VCaP (cell line): Measurements from ENCODE around the gene ADGRB2.

Experiments
- H3K27ac ChIP-seq: fragments of 450-650 bp; 2 replicates; pipeline ENCODE4 v1.5.1; 2017
- TF ChIP-seq, protein P1 (sequence below): fragments of 450-650 bp; conservative IDR thresholded peaks from 2 replicates; pipeline ENCODE4 v1.5.1; 2017; ENCODE audit warnings: mild to moderate bottlenecking, moderate library complexity

Gene ADGRB2

DNA sequence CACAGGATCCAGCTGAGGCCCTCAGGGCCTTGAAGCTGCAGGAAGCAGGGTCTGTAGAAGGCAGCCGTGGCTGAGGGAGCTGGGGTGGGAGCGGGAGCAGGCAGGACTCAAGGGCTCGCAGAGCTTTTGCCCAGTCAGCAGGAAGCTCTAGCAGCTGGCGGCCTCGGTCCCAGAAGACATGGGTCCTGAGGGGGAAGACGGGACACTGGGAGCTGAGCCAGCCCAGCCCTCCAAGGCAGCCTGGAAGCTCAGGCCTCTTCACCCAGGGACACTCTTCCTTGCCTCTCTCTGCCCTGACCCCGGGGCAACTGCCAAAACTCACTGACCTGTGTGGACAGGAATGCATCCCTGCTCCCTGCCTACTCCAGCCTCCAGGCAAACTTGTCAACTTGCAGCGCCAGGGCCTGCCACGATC, 8.9 kb downstream of the ADGRB2 start:
- TF ChIP-seq, protein P1, sequence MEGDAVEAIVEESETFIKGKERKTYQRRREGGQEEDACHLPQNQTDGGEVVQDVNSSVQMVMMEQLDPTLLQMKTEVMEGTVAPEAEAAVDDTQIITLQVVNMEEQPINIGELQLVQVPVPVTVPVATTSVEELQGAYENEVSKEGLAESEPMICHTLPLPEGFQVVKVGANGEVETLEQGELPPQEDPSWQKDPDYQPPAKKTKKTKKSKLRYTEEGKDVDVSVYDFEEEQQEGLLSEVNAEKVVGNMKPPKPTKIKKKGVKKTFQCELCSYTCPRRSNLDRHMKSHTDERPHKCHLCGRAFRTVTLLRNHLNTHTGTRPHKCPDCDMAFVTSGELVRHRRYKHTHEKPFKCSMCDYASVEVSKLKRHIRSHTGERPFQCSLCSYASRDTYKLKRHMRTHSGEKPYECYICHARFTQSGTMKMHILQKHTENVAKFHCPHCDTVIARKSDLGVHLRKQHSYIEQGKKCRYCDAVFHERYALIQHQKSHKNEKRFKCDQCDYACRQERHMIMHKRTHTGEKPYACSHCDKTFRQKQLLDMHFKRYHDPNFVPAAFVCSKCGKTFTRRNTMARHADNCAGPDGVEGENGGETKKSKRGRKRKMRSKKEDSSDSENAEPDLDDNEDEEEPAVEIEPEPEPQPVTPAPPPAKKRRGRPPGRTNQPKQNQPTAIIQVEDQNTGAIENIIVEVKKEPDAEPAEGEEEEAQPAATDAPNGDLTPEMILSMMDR = no peak

DNA sequence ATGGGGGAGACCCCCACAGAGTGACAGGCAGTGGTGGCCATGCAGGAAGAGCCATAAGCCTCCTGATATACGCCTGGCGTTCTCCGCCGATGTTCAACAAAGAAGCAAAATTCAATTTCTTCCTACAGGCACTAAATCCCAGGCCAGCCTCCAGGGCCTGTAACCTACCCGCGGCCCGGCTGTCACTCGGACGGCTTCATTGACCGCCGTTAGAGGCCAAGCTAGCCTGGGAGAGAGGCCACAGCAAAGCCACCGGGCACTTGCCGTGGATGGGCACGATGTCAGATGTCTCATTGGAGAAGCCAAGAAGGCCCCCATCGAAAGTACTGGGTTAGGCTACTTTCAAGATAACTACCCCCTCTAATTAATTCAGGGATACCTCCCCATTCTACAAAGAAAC, 9.7 kb downstream of the ADGRB2 start:
- TF ChIP-seq, protein P1 = no peak
- no peak overlapping the region for H3K27ac ChIP-seq

More for the DNA sequence above, 8.9 kb downstream of the ADGRB2 start:
- H3K27ac ChIP-seq = no peak overlapping the region

DNA sequence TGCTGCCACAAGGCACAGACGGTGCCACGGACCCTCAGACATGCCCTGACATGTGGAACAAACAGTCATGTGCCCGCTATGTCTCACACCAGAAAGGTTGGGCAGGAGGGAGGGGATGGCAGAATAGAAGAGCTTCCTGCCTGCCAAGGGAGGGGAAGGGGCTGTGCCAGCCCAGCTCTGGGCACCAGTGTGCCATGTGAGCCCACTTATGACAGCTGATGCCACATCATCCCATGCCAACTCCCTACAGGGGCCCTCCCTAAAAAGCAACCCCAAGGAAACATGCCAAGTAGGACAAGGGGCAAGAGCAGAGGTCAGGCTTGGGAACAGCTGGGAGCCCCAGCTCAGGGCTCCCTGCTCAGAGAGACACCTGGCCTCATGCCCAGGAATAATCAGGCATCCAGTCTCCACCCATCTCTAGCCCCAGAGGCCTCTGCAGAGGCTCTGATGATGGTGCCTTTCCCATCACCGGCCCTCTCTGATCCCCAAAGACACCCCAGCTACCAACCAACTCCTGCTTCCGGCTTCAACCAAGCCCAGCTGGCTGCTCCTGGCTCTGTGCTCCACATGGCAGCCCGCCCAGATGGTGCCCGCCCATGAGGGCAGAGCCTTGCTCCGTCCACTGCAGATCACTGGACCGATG, 10.3 kb downstream of the ADGRB2 start:
- TF ChIP-seq, protein P1 = no peak

DNA sequence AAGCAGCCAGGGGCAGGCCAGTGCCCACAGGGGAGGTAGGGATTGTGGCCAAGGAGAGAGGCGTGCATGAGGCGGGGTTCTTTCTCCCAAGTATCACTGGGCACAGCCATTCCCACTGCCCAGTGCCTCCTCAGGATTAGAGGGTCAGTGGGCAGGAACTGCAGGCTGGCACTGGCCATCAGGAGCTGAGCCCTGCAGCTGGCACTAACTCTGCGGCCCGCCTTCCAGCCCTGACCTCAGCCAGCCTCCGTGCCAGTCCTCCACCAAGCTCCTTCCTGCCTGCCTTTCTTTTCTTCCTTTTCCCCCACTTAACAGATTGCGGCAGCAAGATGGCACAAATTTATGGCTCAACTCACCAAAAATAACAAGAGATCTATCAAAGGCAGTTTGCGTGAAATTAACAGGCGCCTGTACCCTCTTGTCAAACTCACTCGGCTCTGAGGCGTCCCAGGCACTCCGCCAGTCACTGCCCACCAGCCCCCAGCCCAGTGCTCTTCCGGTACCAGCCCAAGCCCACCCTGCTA, 11.1 kb downstream of the ADGRB2 start:
- TF ChIP-seq, protein P1 = no peak
- H3K27ac ChIP-seq = no peak overlapping the region

More for the DNA sequence above, 10.3 kb downstream of the ADGRB2 start:
- no peak overlapping the region for H3K27ac ChIP-seq

DNA sequence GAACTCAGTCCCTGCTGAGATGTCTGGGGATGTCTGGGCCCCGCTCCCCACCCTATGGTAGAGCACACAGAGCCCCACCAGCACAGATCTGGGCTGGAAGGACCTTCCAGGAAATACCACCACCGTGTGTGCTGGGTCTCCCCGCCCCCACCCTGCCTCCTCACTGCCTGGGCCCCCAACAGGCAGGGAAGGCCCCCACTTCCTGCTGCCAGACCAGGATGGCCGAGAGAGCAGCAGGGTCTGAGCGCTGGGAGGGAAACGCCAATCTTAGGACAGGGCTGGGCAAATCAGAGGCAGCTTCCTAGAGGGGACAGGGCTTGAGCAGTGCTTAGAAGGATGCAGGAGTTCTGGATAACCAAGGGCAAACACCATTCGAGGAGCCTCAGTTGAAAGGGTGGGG, 11.9 kb downstream of the ADGRB2 start:
- TF ChIP-seq, protein P1 = no peak
- no peak overlapping the region for H3K27ac ChIP-seq

DNA sequence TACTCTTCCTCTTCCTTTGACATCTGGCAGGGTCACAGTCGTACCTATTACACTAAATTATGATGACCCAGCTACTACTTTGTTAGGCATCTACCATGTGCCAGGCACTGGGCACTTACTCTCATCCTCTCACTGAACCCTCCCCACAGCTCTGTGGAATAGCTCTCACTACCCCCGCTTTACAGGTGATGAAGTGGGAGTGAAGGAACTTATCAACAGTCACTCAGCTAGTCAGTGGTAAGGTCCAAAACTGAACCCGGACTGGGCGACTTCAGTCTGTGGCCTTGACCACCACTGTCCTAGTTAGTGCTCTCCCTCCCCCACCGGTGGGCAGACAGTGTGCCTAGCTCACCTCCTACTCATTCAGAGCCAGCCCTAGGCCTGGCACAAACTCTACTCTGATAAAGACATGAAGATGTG, 12.3 kb downstream of the ADGRB2 start:
- no peak overlapping the region for H3K27ac ChIP-seq
- TF ChIP-seq, protein P1 = no peak

DNA sequence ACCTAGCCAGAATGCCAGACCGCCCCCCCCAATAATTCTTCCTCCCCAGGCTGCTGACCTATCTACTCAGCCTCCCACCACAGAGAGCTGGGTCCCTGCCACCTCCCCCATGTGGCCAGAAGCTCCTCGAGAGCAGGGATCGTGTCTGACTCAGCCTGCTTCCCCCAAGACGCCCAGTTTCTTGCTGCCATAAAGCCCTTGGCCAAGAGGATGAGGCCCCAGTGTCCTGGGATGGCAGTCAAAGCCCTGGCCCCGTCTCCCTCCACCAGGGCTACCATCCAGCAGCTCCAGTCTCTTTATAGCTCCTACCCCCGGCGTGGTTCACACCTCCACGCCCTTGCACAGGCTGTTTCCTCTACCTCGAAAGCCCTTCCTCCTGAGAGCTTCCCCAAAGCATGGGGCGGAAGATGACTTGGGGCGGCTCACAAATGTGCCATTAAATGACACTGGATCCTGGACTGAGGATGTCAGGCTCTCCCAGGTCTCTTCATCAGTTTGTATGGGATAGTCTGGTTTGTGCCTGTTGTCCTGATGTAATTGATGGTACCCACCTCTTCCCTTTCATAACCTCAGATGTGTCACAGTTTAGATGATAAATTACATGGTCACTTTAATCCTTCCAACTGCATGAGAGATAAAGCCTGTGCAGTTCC, 13.2 kb downstream of the ADGRB2 start:
- TF ChIP-seq, protein P1 = no peak
- no peak overlapping the region for H3K27ac ChIP-seq
